K562 (cell line): ENCODE results near the gene ELOVL7. TPM values are rescaled to one million over a fixed set of nuclear protein-coding genes. Genes with fewer than 3 reads are reported as not detected.

Experiments
- ATAC-seq: fragments of 200-7000 bp; cut with Tn5 transposase; 3 replicates; pipeline ENCODE4 v1.9.1; 2020; ENCODE audit warnings: moderate library complexity
- BruUV-seq: library from RNA; stranded (reverse); fragments of 400-500 nt; replicated peaks from 2 replicates; lab custom pipeline; 2021; lab: Mats Ljungman, UMichigan
- CTCF ChIA-PET: fragments of 300-600 bp; formaldehyde crosslinking; extraction: SDS; loops from one replicate; lab custom pipeline; 2021; ENCODE audit warnings: low intra/inter-chr PET ratio; lab: Yijun Ruan, JAX
- POLR2A ChIA-PET: fragments of 300-600, 350-650 bp; sonication (Branson Sonifier 250); formaldehyde crosslinking; extraction: SDS; loops from one replicate; lab custom pipeline; 2021; ENCODE audit warnings: antibody characterized with exemption, inconsistent platforms; lab: Yijun Ruan, JAX
- DNase-seq, 4 experiments: peaks; one replicate each; pipeline versions ENCODE4 v3.0.0 to v3.0.0-alpha.2; 2011 to 2018; ENCODE audit warnings: low spot score in 3 of 4, mixed read lengths in 3 of 4; ENCODE audit errors: extremely low read depth in 1 of 4
- FAIRE-seq: peaks from 2 replicates; lab custom pipeline; 2011; peaks lifted over from hg19 to GRCh38; lab: Jason Lieb, UNC
- H2AFZ ChIP-seq: 2 replicates; pipeline ENCODE4 v1.6.0; 2011; ENCODE audit warnings: low read depth, low read length, control low read depth, inconsistent platforms
- H3K27ac ChIP-seq: fragments of 200-600 bp; 3 replicates; pipeline ENCODE4 v1.8.0; 2011; ENCODE audit warnings: low read depth, mild to moderate bottlenecking, control low read depth, inconsistent platforms, low read length, moderate library complexity, mixed read lengths; ENCODE audit errors: extremely low read depth
- H3K27me3 ChIP-seq, 2 experiments: fragments of 300-600 bp in 1 of 2; 2 replicates in 1 of 2; 3 replicates in 1 of 2; pipeline versions ENCODE4 v1.6.0 to v1.8.0; 2011; ENCODE audit warnings: inconsistent platforms in 2 of 2, low read length in 2 of 2, mild to moderate bottlenecking in 1 of 2, mixed read lengths in 1 of 2, moderate library complexity in 1 of 2; ENCODE audit not compliant: control insufficient read depth in 2 of 2, insufficient read depth in 2 of 2
- H3K36me3 ChIP-seq: fragments of 300-600 bp; 3 replicates; pipeline ENCODE4 v1.8.0; 2011; ENCODE audit warnings: mild to moderate bottlenecking, low read length, inconsistent platforms; ENCODE audit not compliant: control insufficient read depth, insufficient read depth
- H3K4me1 ChIP-seq, 2 experiments: fragments of 200-600 bp in 1 of 2; replicated peaks in 1 of 2; 2 replicates in 1 of 2; 3 replicates in 1 of 2; pipeline versions ENCODE4 v1.5.1 to v1.8.0; 2011; ENCODE audit warnings: inconsistent platforms in 2 of 2, low read length in 2 of 2, mild to moderate bottlenecking in 1 of 2, mixed read lengths in 1 of 2, moderate library complexity in 1 of 2; ENCODE audit not compliant: control insufficient read depth in 2 of 2, insufficient read depth in 2 of 2
- H3K4me2 ChIP-seq: 2 replicates; pipeline ENCODE4 v1.6.1; 2011; ENCODE audit warnings: low read length, control low read depth, inconsistent platforms, mixed read lengths; ENCODE audit not compliant: insufficient read depth
- H3K4me3 ChIP-seq: fragments of 200-600 bp; sonication (generic), shearing (Covaris generic); 2 replicates; pipeline ENCODE4 v1.5.1; 2016; ENCODE audit warnings: control low read depth, inconsistent platforms
- H3K79me2 ChIP-seq: fragments of 200-600 bp; 3 replicates; pipeline ENCODE4 v1.8.0; 2011; ENCODE audit warnings: low read length, inconsistent platforms; ENCODE audit not compliant: control insufficient read depth, insufficient read depth
- H3K9ac ChIP-seq, 2 experiments: 2 replicates each; pipeline versions ENCODE4 v1.6.0 to v1.6.1; 2011; ENCODE audit warnings: low read depth in 2 of 2, low read length in 2 of 2, control low read depth in 1 of 2, inconsistent platforms in 1 of 2, mild to moderate bottlenecking in 1 of 2, mixed read lengths in 1 of 2; ENCODE audit not compliant: insufficient read depth in 1 of 2
- H3K9me1 ChIP-seq: one replicate; pipeline ENCODE4 v1.6.0; 2011; ENCODE audit warnings: inconsistent platforms, mild to moderate bottlenecking, low read length, moderate library complexity; ENCODE audit not compliant: control insufficient read depth, insufficient read depth
- H3K9me3 ChIP-seq: replicated peaks from 2 replicates; pipeline ENCODE4 v1.5.1; 2011; ENCODE audit warnings: low read depth, low read length, inconsistent platforms; ENCODE audit not compliant: control insufficient read depth, insufficient read depth
- H4K20me1 ChIP-seq: replicated peaks from 2 replicates; pipeline ENCODE4 v1.6.1; 2011; ENCODE audit warnings: low read length, inconsistent platforms, mixed read lengths; ENCODE audit not compliant: control insufficient read depth, insufficient read depth
- ATF3 ChIP-seq, 2 experiments: fragments of 450-650 bp in 1 of 2; sonication (generic) in 1 of 2; formaldehyde crosslinking in 1 of 2; IDR thresholded peaks in 1 of 2; conservative IDR thresholded peaks in 1 of 2; 2 replicates each; pipeline versions ENCODE4 v1.6.1 to v1.8.1; 2016 to 2023; ENCODE audit warnings: mild to moderate bottlenecking in 2 of 2, moderate library complexity in 2 of 2, inconsistent platforms in 1 of 2, missing genetic modification reagents in 1 of 2
- CEBPG ChIP-seq, 3 experiments: fragments of 200-800 bp in 1 of 3; sonication (Bioruptor generic) in 1 of 3; sonication (generic) in 1 of 3; formaldehyde crosslinking in 1 of 3; IDR thresholded peaks in 2 of 3; conservative IDR thresholded peaks in 1 of 3; 2 replicates each; pipeline versions ENCODE4 v1.6.1 to v1.8.0; 2016 to 2022; ENCODE audit warnings: missing compliant biosample characterization in 2 of 3, missing genetic modification characterization in 2 of 3, mild to moderate bottlenecking in 1 of 3, missing genetic modification reagents in 1 of 3
- FOSL1 ChIP-seq: fragments of 200-800 bp; sonication (Bioruptor generic); conservative IDR thresholded peaks from 2 replicates; pipeline ENCODE4 v1.6.1; 2016; ENCODE audit warnings: missing genetic modification characterization, missing compliant biosample characterization
- MAFF ChIP-seq: IDR thresholded peaks from 2 replicates; pipeline ENCODE4 v1.6.1; 2012; ENCODE audit warnings: low read length, improper control_type of control experiment
- MEIS2 ChIP-seq: fragments of 450-650 bp; IDR thresholded peaks from 2 replicates; pipeline ENCODE4 v1.6.1; 2014; ENCODE audit warnings: mild to moderate bottlenecking; ENCODE audit not compliant: partially characterized antibody
- WGBS: fragments of 100-300 bp; shearing (Covaris generic); methylation state at CpG from one replicate; pipeline ENCODE4 v1.1.6; 2016; ENCODE audit warnings: low coverage, mixed read lengths; ENCODE audit not compliant: insufficient coverage; ENCODE audit errors: missing lambda C conversion rate; 5-methylcytosine and 5-hydroxymethylcytosine counted together
- in situ Hi-C: fragments of 300-500 bp; cut with MboI; formaldehyde crosslinking; loops from 4 replicates; pipeline ENCODE4 v1.15.0; 2018; ENCODE audit warnings: inconsistent platforms, mixed read lengths
- intact Hi-C: fragments of 100-400 bp; cut with micrococcal nuclease; formaldehyde crosslinking; loops from 2 replicates; pipeline ENCODE4 v1.14.2; 2022
- polyA plus RNA-seq, 8 experiments: library from polyadenylated mRNA; depleted of rRNA in 4 of 8; stranded (reverse) in 5 of 8; unstranded in 3 of 8; fragments of >200 nt; fragmentation: Nextera tagmentation in 2 of 8; fragmentation: Illumina TruSeq in 1 of 8; extraction: Ambion mirVana in 2 of 8; extraction: Trizol in 1 of 8; gene quantifications; 2 replicates each; pipeline versions ENCODE4 v1.2.1 to v1.2.3, GENCODE V29; 2011 to 2014; ENCODE audit warnings: inconsistent platforms in 1 of 8, missing spikeins in 1 of 8
- total RNA-seq, 7 experiments: library from RNA; depleted of rRNA in 6 of 7; stranded (reverse); fragments of >200 nt in 6 of 7; fragmentation: Illumina TruSeq in 2 of 7; extraction: Trizol in 2 of 7; gene quantifications; 2 replicates each; pipeline versions ENCODE4 v1.2.1 to v1.2.3, GENCODE V29; 2011 to 2021; ENCODE audit warnings: low replicate concordance in 1 of 7

ELOVL7 gene
- total and polyA plus RNA-seq, 9 of the 15 experiments (the other 6 are each of a cell fraction or from before 2014, with no cell fraction given) = 4.5 to 12.3 (median 6.9) TPM

GRCh38 chr5:60829490-60830266, 14.4 kb downstream of the ELOVL7 start:
- Histone ChIP-seq H4K20me1 (no peaks in the 10 kb centered on the region), H3K9ac (no peak overlapping the region), H3K9me3 (no peaks in the 10 kb centered on the region), H3K4me3 (no peak overlapping the region), H2AFZ (no peak overlapping the region), H3K27me3 (no peaks in the 10 kb centered on the region), H3K9me1 (no peaks in the 10 kb centered on the region), H3K36me3 (no peaks in the 10 kb centered on the region), H3K27ac (no peak overlapping the region), H3K4me1 (no peaks in the 10 kb centered on the region), H3K4me2 (no peak overlapping the region), H3K79me2 (no peaks in the 10 kb centered on the region)
- ATAC-seq (no peak), FAIRE-seq (no peak), DNase-seq (no peak)
- ChIA-PET POLR2A (interaction anchor here (0.6 to 1.3 kb wide), 3 partner anchors 9 to 15 kb away, joined by 3 read pairs; no protein-coding TSS in a partner anchor), CTCF (no interaction called here)
- no TSS peak for BruUV-seq
- intact Hi-C loops (no loop called here), in situ Hi-C loops (no loop called here)
- peak; percentile 53 for TF ChIP-seq MEIS2
- TF ChIP-seq MAFF = no peak
- peak; percentile 52 for TF ChIP-seq FOSL1 (tag)
- no peak for TF ChIP-seq CEBPG (CRISPR knock-in tag; IDR thresholded peaks at IDR 0.05)
- peak in 1 of 2 experiments; percentile 74; a peak in 2 of 4 replicates for TF ChIP-seq CEBPG (tag; conservative IDR thresholded peaks at IDR 0.05 in 1 of 2, IDR thresholded peaks at IDR 0.05 in 1 of 2)
- peak; percentile 34; the same call in 1 of the 2 replicates for TF ChIP-seq ATF3 (IDR thresholded peaks at IDR 0.05)
- no peak for TF ChIP-seq ATF3 (CRISPR knock-in tag; conservative IDR thresholded peaks at IDR 0.05)
- WGBS = 13% methylated on average over 2 of the region's 2 CpGs
